Brain pericyte (primary cell): ENCODE measurements around the gene TMEM234.

Experiments used
- DNase-seq: peaks from one replicate; pipeline ENCODE4 v3.0.0-alpha.2; 2012; ENCODE audit warnings: low read depth, low spot score

TMEM234 gene

GRCh38 chr1:32239790-32240139 lies 17.6 kb upstream of the TMEM234 start:
- DNase-seq, result no peak

GRCh38 chr1:32239337-32239736 lies 17.2 kb upstream of the TMEM234 start:
- DNase-seq, result no peak

- no peak for DNase-seq
These were observed 12.6 kb upstream of the TMEM234 start for GRCh38 chr1:32234792-32235191.

- DNase-seq, result no peak
These were observed 10.6 kb upstream of the TMEM234 start for GRCh38 chr1:32232558-32233304.

- DNase-seq, result no peak
These were observed 9.8 kb upstream of the TMEM234 start for GRCh38 chr1:32231843-32232432.

GRCh38 chr1:32228771-32229170 lies 6.6 kb upstream of the TMEM234 start:
- DNase-seq, result no peak

- DNase-seq, result no peak
These were observed 2.1 kb upstream of the TMEM234 start for GRCh38 chr1:32224285-32224684.

- no peak for DNase-seq
These were observed 1.5 kb upstream of the TMEM234 start for GRCh38 chr1:32223683-32224082.

- DNase-seq, result no peak
These were observed 573 bp downstream of the TMEM234 start for GRCh38 chr1:32221581-32221979.

GRCh38 chr1:32220746-32221580 lies 1.2 kb downstream of the TMEM234 start:
- DNase-seq, result no peak

- no peak for DNase-seq
These were observed 3.1 kb downstream of the TMEM234 start for GRCh38 chr1:32219022-32219421.

GRCh38 chr1:32216566-32216965 lies 5.6 kb downstream of the TMEM234 start:
- DNase-seq, result no peak

- DNase-seq, result no peak
These were observed 6.3 kb downstream of the TMEM234 start for GRCh38 chr1:32215629-32216480.

GRCh38 chr1:32208891-32209328 lies 13.2 kb downstream of the TMEM234 start, which contains the start of gene DCDC2B:
TSS of gene DCDC2B (plus strand) at chr1:32209089. CDS start at chr1:32209094, 5 bp downstream.
- DNase-seq, result no peak

- no peak for DNase-seq
These were observed 13.7 kb downstream of the TMEM234 start for GRCh38 chr1:32208469-32208868.

- no peak for DNase-seq
These were observed 16.5 kb downstream of the TMEM234 start, which contains the start of gene IQCC for GRCh38 chr1:32205401-32206370. TSS of gene IQCC (plus strand) at chr1:32205671. CDS start at chr1:32205682, 11 bp downstream.

GRCh38 chr1:32204943-32205361 lies 17.2 kb downstream of the TMEM234 start:
- DNase-seq, result no peak

- DNase-seq, result no peak
These were observed 20.9 kb downstream of the TMEM234 start for GRCh38 chr1:32201011-32201855.
